HG02885 (cell line): ENCODE data around the gene DPH3.

Experiments used
- ATAC-seq: cut with Tn5 transposase; IDR thresholded peaks from one replicate; pipeline ENCODE4 v1.9.1; 2021; ENCODE audit warnings: mild to moderate bottlenecking; ENCODE audit not compliant: unreplicated experiment, poor library complexity

DPH3 gene

DNA sequence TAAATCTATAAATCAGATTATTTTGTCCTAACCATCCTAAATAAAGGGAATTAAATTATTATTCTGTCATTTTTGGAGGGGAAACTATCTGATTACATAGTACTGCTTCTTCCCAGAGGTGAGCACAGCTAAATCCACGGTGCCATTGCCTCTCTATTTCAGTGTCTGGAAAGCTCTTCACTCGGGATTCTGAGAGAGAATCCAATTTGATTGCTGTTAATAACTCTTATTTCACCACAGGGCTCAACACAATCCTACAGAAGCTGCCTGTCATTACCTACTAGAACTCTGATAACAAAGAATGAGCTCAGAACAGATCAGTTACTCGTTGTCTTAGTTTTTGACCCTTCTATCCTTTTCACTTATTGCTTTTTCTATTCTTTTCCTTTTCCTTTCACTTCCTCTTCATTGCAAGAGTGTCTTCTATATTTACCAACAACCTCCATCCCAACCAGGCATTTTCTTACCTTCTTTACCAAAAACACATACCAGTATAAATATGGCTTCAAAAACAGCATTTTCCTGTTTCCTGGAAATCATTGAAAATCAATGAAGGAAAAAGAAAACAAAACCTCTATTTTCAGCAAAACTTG is 30.7 kb upstream of the DPH3 start:
- no peak for ATAC-seq

DNA sequence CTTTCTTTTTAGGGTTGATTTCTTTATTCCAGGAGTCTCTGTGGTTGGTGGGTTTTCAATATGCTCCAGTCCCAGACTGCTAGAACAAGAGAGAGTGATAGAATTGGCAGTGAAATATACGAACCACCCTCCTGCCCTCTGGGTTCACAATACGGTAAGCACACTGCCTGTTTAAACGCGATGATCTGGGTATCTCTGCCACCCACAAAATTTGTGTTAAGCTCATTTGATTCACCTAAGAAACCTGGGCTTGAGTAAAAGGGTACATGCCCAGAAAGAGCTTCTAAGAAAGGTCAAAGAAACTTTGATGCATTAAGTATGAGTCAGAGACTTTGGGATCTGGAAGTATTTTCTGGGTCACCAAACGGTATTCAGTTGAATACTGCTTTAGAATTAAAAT is 30.1 kb upstream of the DPH3 start:
- ATAC-seq: no peak

DNA sequence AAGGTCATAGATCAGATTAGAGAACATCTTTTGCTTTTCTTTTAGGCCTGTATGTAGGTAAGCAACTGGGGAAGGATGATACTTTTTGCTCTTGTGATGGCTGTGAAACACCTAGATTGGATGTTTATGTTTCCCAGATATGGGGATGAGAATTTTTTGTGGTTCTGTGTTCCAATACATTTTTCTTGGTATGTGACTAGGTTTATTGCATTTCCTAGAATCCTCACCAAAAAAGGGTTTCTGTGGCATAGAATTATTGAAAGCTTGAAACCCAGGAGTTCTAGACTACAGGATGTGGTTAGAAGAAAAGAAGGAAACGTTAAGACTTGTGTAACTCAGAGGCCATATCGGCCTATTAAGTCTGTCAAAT is 26.1 kb upstream of the DPH3 start:
- ATAC-seq: peak; percentile 40

DNA sequence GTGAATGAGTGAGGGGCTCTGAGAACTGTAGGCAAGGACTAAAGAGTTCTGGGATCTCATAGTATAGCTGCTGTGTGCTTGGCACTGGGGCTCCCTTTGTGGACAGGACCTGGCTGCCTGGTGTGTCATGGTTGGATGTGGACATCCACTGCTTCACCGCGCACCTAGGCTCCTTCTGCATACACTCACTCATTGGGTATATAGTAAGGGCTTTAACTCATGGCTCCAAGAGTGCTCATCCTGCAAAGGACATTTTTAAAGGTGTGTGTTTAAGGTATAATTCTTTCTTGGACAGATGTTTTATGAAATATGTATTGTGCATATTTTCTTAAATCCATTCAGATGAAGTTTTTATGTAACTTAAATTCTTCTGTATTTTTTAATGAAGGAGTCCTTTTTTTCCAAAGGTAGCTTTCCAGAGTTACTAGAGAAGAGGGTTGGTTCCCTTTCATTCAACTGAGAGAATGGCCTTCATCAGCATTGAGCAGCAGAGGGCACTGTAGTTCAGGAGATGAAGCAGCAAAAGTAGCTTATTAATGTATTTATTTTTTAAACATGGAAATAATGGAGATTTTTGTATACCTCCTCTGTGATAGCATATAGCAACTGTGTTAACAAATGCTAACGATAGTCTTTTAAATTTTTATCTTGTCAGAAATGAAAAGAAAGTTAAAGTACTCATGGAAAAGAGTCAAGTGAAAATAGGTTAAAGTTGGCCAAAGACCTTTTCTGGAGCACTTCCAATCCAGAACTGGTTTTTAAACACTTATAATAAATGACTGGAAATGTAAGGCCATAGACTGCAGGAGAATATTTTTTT is 25.5 kb upstream of the DPH3 start:
- no peak for ATAC-seq

DNA sequence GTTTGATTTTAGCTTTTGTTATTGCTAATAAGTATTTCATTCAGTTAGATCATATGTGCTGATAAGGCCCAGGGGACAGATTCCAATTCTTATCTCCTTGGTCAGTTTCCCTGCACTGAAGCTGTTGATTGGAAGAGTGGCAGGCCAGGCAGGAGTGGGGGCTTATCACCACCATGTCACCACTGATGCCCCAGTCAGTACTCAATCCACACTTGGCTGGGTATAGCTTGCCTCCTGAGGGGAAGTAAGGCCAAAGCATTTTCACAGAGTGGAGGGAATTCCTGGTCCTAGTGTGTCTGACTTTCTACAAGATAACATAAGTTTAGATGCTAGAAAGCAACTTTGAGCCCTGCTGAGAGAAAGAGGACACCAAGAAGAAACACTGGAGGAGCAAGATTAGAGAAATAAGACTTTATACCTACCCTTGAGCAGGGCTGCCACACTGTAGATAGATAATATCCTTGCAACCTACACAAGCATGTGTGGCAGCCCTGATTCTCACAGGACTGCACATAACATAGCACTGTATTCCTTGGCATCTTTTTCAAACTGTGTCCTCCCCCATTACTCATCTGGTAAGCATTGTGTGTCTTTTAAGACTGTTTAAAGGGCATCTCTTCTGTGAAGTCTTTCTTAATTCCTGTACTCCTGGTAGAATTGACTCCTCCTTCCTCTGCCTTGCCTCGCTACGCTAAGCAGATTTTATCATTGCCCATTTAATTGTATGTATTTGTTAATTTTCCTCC is 24.6 kb upstream of the DPH3 start:
- ATAC-seq: no peak

DNA sequence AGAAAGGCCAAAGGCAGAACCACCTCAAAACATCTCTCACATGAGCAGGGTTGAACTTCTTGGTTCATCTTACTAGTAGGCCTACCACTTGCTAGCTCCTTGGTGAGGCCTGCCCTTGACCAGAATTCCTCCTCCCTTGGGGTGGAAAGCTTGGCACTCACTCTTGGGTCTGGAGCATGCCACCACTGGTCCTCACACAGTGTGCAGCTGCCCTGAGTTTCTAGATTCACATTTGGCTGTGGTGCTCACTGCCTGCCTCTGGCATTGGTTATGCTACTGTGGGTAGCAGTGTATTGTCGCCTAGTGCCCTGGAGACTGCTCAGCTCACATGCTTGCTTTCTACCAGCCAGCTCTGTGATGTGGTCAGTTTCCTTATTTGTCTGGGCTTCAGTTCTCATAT is 23.9 kb upstream of the DPH3 start:
- ATAC-seq: no peak

DNA sequence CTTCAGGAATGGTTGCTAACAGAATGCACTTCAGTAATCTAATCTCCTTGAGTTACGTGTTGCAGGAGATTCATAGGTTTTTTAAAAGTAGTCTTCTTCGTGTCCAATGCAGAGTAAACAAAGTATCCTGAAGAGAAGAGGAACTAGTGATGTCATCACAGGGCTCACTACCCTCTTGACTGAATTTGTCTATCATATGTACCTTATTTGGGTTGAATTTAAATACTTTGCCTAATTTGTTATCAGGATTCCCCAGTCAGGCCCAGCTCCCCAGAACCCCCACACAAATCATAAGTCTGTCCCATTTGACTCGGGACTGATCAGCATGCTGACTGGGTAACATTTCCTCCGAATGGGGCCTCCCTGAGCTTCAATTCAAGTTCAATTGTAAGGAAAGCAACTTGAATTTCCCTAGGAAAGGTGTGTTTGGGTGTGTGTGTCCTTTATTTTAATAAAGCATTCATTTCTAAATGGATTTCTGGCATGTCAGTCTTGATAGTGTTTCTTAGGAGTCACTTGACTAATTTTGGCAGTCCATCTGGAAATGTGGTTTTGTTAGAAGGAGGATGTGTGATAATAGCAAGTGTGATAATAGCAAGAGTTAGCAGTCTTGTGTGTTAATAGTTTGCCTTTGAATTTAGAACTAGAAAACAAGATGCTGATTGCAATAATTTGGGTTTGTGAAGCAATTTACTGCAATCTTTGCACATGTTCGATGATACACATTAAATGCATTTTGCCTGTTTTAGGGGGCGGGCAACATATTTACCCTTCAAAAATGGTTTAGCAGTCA is 22.2 kb upstream of the DPH3 start:
- no peak for ATAC-seq

DNA sequence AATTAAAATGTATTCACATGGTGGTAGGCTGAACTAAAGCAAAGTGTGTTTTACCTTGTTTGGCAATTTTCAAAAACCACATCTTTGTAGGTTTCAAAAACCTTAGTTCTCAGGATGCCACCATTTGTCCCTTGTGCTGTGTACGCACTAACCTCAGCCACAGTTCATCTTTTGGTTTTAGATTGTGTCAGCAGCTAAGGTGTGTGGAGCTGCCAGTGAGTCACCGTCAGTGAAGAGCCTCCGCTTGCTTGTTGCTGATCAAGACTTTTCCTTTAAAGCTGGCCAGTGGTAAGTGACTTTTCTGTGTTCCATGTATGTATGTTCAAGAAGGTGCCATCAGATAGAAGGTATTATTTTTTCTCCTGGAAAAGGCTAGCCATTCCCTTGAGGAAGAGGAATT is 21.4 kb upstream of the DPH3 start:
- peak; percentile 92 for ATAC-seq

DNA sequence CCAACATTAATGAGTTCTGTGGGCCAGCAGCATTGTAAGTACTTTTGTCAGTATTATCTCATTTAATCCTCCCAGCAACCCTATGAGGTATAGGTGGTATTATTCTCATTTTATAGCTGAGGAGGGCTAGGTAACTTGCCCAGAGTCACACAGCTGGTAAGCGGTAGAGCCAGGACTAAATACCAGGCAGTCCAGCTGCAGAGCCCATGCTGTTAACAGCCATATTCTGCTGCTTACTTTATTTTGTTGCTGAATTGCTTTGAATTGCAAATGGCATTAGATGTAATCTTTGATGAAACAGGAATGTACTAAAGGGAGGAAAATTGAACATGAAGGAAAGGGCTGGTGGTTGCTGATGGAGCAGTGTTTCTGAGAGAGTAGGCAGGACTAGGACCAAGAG is 19.9 kb upstream of the DPH3 start:
- no peak for ATAC-seq

DNA sequence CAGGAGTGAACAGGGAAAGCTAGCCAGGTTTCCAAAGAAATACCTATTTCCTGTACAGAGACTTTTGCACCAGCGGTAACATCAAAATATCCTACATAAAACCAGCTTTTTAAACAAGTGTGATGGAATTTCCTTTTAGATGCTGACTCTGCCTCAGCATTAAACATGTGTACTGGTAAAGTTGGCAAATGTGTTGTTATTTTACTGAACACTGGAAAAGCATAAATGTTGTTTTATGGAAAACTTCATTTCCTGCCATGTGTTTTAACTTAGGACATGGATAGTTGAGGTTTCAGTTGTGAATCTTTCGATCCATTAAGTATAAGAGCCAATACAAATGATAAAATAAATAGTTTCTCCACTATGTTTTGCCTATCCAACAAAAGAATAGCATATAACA is 15.9 kb upstream of the DPH3 start:
- no peak for ATAC-seq

DNA sequence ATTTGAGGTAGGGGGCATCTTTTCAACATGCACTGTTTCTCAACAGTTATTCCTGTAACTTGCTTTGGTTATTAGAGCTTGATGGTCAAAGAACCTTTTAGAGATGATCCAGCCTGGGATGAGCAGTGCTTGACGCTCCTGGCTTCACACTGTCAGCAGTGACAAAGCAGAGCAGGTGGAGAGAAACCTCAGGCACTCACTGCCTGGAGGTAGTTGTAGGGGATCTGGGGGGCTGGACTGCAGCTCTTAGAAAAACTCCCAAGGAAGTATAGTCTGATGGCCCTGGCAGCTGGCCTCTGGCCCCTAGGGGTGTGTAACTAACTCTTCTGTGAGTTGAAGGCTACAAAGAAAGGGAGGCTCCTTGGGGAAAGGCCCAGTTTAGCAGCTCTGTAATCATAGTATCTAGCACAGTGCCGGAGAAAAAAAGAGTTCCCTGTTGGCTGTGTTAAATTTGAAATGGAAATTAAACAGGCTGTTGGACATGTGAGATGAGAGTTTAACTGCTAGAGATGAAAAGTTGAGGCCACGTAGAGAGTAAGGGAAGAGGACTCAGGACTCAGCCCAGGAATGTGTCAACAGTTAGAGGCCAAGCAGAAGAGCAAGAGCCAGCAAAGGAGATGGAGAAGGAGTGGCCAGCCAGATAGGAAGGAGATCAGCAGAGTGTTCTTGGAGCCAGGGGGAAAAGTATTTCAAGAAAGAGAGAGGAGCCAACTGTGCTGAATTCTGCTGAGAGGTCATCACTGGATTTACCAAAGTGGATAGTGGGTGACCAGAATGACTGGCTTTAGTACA is 14.5 kb upstream of the DPH3 start:
- ATAC-seq: no peak

DNA sequence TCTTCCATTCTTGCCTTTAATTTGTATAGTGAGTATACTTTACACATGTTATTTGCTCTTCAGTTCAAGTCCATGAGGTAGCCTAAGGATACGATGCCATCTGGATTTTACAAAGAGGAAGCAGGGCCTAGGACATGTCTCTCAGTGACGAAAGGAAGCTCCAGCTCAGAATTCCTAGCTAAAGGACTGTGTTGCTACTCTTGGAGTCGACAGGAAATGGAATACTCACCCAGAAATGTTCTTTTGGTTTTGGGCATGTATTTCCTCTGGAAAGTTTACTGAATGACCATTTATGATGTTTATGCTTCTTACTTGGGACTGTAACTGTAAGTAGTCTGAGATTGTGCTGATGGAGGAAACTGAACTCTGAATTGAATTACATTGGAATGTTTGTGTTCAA is 12.7 kb upstream of the DPH3 start:
- ATAC-seq: no peak

DNA sequence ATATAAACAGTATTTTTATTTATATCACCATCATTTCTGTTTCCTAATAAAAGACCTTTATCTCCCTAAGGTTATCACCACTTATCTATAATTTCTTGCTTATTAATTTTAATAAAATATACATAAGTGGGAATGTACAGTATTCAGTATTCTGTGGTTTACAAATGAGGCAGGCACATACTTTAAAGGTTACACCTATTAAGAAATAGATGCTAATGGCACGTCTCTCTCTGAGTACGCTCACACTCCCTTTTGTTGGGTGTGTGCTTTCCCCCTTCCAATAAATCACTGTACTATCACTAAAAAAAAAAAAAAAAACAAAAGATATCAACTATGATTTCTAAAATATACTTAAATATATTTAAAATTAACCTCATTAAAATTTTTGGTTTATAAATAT is 9.1 kb upstream of the DPH3 start:
- no peak for ATAC-seq

DNA sequence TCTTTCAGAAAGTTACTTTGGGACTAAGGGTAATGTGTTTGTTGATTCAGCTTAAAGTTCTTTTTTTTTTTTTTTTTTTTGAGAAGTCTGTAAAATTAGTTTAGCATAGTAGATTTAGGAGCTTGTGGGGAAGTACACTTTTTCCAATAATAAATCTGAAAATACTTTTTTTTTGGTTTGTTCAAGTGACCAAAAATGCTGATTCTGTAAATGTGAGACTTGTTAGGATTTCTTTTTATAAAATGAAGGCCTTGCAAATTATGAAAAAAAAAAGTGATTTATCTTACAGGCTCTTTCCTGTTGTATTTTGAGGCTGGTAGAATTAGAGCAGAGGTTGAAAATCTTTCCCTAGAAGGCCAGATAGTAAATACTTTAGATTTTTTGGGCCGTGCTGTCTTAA is 7.8 kb upstream of the DPH3 start:
- ATAC-seq: no peak

DNA sequence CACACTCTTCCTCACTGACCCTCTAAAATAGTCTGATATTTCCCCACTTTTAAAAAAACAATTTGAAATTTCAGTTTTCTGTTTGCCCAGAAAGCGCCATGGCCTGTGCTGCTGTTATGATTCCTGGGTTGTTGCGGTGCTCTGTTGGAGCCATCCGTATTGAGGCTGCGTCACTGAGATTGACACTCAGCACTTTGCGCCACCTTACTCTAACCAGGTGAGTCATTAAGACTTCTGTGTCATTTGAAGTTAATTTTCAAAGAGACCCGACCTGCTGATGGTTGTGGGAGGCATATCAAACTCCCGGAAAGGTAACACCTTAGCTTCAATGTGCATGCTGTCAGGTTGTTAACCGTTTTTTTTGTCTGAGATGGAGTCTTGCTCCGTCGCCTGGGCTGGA is 6.1 kb upstream of the DPH3 start:
- ATAC-seq: no peak

DNA sequence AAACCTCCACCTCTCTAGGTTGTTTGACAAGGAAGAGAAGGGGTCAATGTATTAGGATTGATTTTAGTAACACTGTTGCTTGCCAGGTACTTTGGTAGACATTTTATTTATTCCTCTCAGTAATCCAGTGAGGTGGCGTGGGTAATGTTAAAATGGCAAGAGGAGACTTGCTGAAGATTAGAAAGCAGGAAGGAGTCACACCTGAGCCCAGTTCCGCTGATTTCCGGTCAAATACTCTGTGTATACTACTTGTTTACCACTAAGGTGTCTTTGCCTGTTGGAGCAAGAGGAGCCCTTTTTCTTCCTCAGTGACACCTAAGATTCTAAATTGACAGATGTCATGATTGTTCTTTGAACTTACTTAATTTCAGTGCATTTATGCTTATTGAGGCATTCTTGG is 2.0 kb upstream of the DPH3 start:
- no peak for ATAC-seq

DNA sequence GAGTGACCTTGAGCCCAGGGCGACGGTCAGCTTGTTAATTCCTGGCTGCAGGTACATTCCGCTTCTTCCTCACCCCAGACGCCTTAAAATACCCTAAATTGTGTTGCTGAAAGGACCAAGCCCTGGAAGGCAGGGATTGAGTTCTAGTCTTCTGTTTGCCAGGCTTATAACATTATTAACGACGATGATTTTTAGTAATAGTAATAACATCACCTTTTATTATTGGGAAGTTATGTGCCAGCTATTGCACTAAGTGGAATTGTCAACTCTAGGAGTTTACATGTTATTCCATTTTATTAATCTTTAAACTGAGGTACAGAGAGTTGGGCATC is 678 bp upstream of the DPH3 start:
- no peak for ATAC-seq

DNA sequence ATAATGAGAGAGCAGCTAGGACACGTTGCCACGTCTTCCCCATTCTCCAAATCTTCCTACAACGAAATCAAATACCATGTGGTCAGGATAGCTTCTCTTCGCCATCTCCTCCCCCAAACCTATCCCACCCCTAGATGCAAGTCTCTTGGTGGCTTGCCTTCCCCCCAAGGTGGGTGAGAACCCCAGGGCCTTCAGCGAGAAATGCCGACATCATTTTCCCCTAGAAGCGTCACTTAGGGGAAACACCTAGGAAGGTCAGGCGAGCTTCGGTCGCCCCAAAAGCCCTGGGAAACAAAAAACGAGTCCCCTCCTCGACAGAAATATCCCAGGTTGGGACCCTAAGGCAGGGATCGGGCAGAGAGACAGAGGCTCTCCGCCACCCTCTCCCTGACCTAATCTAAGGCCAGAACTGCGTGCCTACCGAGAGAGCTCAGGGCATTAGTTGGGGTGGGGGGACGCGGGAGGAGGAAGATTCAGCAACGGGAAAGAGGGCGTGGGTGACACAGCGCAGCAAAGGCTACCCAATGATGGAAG is 502 bp downstream of the DPH3 start:
- ATAC-seq: peak; percentile 5

DNA sequence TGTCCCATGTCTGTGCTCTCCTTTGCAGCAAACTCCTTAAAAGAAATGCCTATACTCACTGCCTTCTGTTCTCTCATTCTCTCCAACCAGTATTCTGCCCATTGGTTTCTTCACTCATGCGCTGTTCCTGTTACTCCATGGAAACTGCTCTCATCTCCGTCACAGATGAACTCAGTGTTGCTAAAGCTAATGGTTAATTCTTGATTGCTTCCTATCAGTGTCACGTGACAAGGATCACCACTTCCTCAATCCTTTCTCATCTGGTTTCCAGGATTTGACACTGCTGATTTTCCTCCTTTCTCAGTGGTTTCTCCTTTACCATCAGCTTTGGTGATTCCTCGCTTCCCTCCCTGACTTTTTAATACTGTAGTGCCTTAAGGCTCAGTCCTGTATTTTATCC is 2.6 kb downstream of the DPH3 start:
- ATAC-seq: no peak

DNA sequence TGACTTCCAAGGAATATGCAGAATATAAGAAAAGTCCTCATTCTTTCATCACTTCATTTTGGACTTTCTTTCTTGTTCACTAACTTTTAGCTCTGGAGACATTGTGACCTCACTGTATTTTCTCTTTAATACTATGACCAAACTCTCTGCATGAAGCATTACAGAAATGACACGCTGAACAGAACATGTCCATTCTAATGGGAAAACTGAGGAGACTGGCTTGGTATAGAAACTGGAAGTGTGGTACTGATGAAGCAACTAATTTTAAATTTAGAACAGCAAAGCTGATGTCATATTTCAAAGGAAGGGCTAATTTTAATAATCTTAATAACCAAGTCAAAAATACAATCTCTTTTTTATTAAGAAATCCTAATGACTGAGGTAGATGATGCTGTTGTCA is 4.7 kb downstream of the DPH3 start:
- ATAC-seq: no peak
